ENCODE measurements around the gene PLEKHA7. TPM values are rescaled to one million over a fixed set of nuclear protein-coding genes. Genes with fewer than 3 reads are reported as not detected.

Gene PLEKHA7
- total and polyA plus RNA-seq, 4 donors: 10.1 to 21.8 (median 13.4) TPM

- Histone ChIP-seq H3K4me3 (ENCODE audit: low read depth, low read length) (no peak overlapping the region), H3K27ac (ENCODE audit: low read depth, low read length) (no peak overlapping the region), H3K4me1 (ENCODE audit: control insufficient read depth, insufficient read depth, low read length) (peaks cover 7% of the 10 kb centered on the region), H3K27me3 (ENCODE audit: control insufficient read depth, insufficient read depth, low read length) (no peaks in the 10 kb centered on the region), H3K9me3 (ENCODE audit: control insufficient read depth, insufficient read depth, low read length) (no peaks in the 10 kb centered on the region), H3K36me3 (ENCODE audit: control insufficient read depth, insufficient read depth, low read length) (peaks cover 30% of the 10 kb centered on the region)
- DNase-seq (ENCODE audit: low read depth in 4 of 6, low spot score in 6 of 6): no peak
- WGBS (ENCODE audit: insufficient coverage): 83% methylated on average over 2 of the region's 2 CpGs
Measured at GRCh38 chr11:16784097-16784496, 230.1 kb downstream of the PLEKHA7 start.

GRCh38 chr11:16783321-16783801 is 230.9 kb downstream of the PLEKHA7 start:
- 93% methylated on average over 22 of the region's 22 CpGs for WGBS (ENCODE audit: insufficient coverage)
- H3K4me3 ChIP-seq (ENCODE audit: low read depth, low read length): no peak overlapping the region
- H3K9me3 ChIP-seq (ENCODE audit: control insufficient read depth, insufficient read depth, low read length): no peaks in the 10 kb centered on the region
- H3K36me3 ChIP-seq (ENCODE audit: control insufficient read depth, insufficient read depth, low read length): peaks cover 30% of the 10 kb centered on the region
- no peak overlapping the region for H3K27ac ChIP-seq (ENCODE audit: low read depth, low read length)
- no peaks in the 10 kb centered on the region for H3K27me3 ChIP-seq (ENCODE audit: control insufficient read depth, insufficient read depth, low read length)
- no peak for DNase-seq (ENCODE audit: low read depth in 4 of 6, low spot score in 6 of 6)
- peaks cover under 1% of the 10 kb centered on the region for H3K4me1 ChIP-seq (ENCODE audit: control insufficient read depth, insufficient read depth, low read length)

GRCh38 chr11:16781936-16782919 is 232.0 kb downstream of the PLEKHA7 start:
- WGBS (ENCODE audit: insufficient coverage): 90% methylated on average over 10 of the region's 11 CpGs
- DNase-seq (ENCODE audit: low read depth in 4 of 6, low spot score in 6 of 6): no peak
- Histone ChIP-seq H3K4me3 (ENCODE audit: low read depth, low read length) (no peak overlapping the region), H3K27ac (ENCODE audit: low read depth, low read length) (no peak overlapping the region), H3K27me3 (ENCODE audit: control insufficient read depth, insufficient read depth, low read length) (no peaks in the 10 kb centered on the region), H3K9me3 (ENCODE audit: control insufficient read depth, insufficient read depth, low read length) (no peaks in the 10 kb centered on the region), H3K36me3 (ENCODE audit: control insufficient read depth, insufficient read depth, low read length) (peaks cover 34% of the 10 kb centered on the region), H3K4me1 (ENCODE audit: control insufficient read depth, insufficient read depth, low read length) (no peaks in the 10 kb centered on the region)

DNA sequence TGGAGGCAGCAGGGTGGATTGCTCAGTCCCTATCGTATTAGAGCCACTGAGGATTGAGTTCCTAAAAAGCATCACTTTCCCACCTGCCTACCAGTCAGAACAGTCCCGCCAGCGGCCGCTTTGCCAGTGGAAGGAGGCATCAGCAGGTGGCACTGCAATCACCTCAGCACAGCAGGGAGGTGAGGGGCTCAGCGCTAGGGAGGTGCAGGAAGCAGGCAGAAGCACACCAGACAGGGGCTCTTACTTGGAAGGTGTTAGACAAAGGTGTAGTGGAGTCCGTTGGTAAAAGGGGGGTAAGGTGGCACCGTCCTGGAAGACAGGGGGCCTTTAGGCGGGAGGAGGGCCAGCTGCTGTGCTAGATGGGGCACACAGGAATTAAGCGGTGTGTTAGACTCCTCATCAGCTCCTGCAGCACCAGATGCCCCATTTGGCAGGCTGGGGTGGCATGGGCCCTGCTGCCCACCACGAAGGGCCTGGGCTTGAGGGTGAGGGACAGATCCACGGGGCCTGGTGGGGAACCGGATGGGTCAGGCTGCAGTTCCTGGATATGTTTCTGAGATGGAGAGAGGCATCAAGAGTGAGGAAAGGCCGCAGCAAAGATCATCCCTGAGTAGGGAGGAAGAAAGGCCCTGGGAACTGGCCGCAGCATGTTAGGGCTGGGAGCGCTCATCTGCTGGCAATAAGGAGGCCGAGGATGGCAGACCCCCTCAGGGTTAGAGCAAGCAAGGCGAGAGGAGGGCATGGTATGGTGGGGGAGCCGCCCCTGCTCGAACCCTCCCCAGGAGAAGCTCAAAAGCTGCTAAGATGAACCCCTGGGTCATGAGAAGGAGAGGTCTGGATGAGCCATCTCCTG is 233.3 kb downstream of the PLEKHA7 start:
- Histone ChIP-seq H3K4me3 (ENCODE audit: low read depth, low read length) (no peak overlapping the region), H3K36me3 (ENCODE audit: control insufficient read depth, insufficient read depth, low read length) (peaks cover 34% of the 10 kb centered on the region), H3K27ac (ENCODE audit: low read depth, low read length) (no peak overlapping the region), H3K4me1 (ENCODE audit: control insufficient read depth, insufficient read depth, low read length) (peaks cover 7% of the 10 kb centered on the region), H3K9me3 (ENCODE audit: control insufficient read depth, insufficient read depth, low read length) (no peaks in the 10 kb centered on the region), H3K27me3 (ENCODE audit: control insufficient read depth, insufficient read depth, low read length) (no peaks in the 10 kb centered on the region)
- DNase-seq (ENCODE audit: low read depth in 4 of 6, low spot score in 6 of 6): no peak
- WGBS (ENCODE audit: insufficient coverage): 89% methylated on average over 12 of the region's 19 CpGs

DNA sequence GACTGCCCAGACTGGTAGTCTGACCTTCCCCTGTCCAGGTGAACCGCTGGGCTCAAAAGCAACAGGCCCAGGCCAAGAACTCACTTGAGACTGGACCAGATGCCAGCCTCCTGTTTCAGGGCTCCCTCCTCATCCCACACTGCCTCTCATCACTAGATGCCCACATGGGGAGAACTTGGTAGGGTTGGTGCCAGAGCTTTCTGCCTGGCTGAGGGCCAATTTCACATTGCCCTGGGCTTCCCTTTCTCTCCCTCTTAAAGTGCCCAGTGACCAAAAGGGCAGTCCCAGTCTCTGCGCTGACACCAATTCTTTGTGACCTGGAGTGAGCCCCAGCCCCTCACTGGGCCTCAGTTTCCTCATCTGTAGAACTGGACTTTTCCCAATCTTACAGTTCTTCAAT is 234.1 kb downstream of the PLEKHA7 start:
- DNase-seq (ENCODE audit: low read depth in 4 of 6, low spot score in 6 of 6): no peak
- Histone ChIP-seq H3K9me3 (ENCODE audit: control insufficient read depth, insufficient read depth, low read length) (no peaks in the 10 kb centered on the region), H3K4me1 (ENCODE audit: control insufficient read depth, insufficient read depth, low read length) (peaks cover 13% of the 10 kb centered on the region), H3K27ac (ENCODE audit: low read depth, low read length) (no peak overlapping the region), H3K36me3 (ENCODE audit: control insufficient read depth, insufficient read depth, low read length) (peaks cover 34% of the 10 kb centered on the region), H3K27me3 (ENCODE audit: control insufficient read depth, insufficient read depth, low read length) (no peaks in the 10 kb centered on the region), H3K4me3 (ENCODE audit: low read depth, low read length) (no peak overlapping the region)
- 93% methylated on average over 1 of the region's 2 CpGs for WGBS (ENCODE audit: insufficient coverage)

DNA sequence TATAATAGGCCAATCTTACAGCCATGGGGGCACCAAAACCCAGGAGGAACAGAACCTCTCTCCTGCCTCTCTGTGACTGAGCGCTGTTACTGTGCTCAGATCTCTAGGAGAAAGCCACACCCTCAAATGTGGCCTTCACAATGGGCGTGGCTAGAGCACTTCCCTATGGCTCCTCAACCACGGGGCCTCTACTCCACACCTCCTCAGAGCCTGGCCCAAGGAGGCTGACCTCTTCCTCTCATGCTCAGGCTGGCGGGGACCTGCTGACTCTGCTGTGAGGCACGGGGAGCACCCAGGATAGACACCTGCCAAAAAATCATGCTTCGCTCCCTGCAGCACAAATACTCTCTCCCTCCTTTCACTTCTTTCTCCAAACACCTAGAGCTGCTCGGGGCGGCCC is 234.8 kb downstream of the PLEKHA7 start:
- WGBS (ENCODE audit: insufficient coverage): 87% methylated on average over 7 of the region's 8 CpGs
- no peaks in the 10 kb centered on the region for H3K9me3 ChIP-seq (ENCODE audit: control insufficient read depth, insufficient read depth, low read length)
- DNase-seq (ENCODE audit: low read depth in 4 of 6, low spot score in 6 of 6): no peak
- peaks cover 34% of the 10 kb centered on the region for H3K36me3 ChIP-seq (ENCODE audit: control insufficient read depth, insufficient read depth, low read length)
- H3K4me3 ChIP-seq (ENCODE audit: low read depth, low read length): no peak overlapping the region
- no peak overlapping the region for H3K27ac ChIP-seq (ENCODE audit: low read depth, low read length)
- peaks cover 18% of the 10 kb centered on the region for H3K4me1 ChIP-seq (ENCODE audit: control insufficient read depth, insufficient read depth, low read length)
- no peaks in the 10 kb centered on the region for H3K27me3 ChIP-seq (ENCODE audit: control insufficient read depth, insufficient read depth, low read length)

- no peak for DNase-seq (ENCODE audit: low read depth in 4 of 6, low spot score in 6 of 6)
- WGBS (ENCODE audit: insufficient coverage): 83% methylated on average over 8 of the region's 8 CpGs
Measured at GRCh38 chr11:16778876-16779275, 235.3 kb downstream of the PLEKHA7 start.

GRCh38 chr11:16778286-16778685 is 235.9 kb downstream of the PLEKHA7 start:
- Histone ChIP-seq H3K36me3 (ENCODE audit: control insufficient read depth, insufficient read depth, low read length) (peaks cover 29% of the 10 kb centered on the region), H3K27me3 (ENCODE audit: control insufficient read depth, insufficient read depth, low read length) (no peaks in the 10 kb centered on the region), H3K4me3 (ENCODE audit: low read depth, low read length) (no peak overlapping the region), H3K27ac (ENCODE audit: low read depth, low read length) (no peak overlapping the region), H3K9me3 (ENCODE audit: control insufficient read depth, insufficient read depth, low read length) (no peaks in the 10 kb centered on the region), H3K4me1 (ENCODE audit: control insufficient read depth, insufficient read depth, low read length) (peaks cover 22% of the 10 kb centered on the region)
- no peak for DNase-seq (ENCODE audit: low read depth in 4 of 6, low spot score in 6 of 6)
- WGBS (ENCODE audit: insufficient coverage): 94% methylated on average over 5 of the region's 6 CpGs

More at GRCh38 chr11:16778876-16779275, 235.3 kb downstream of the PLEKHA7 start:
- Histone ChIP-seq H3K4me1 (ENCODE audit: control insufficient read depth, insufficient read depth, low read length) (peaks cover 22% of the 10 kb centered on the region), H3K27ac (ENCODE audit: low read depth, low read length) (no peak overlapping the region), H3K36me3 (ENCODE audit: control insufficient read depth, insufficient read depth, low read length) (peaks cover 34% of the 10 kb centered on the region), H3K27me3 (ENCODE audit: control insufficient read depth, insufficient read depth, low read length) (no peaks in the 10 kb centered on the region), H3K9me3 (ENCODE audit: control insufficient read depth, insufficient read depth, low read length) (no peaks in the 10 kb centered on the region), H3K4me3 (ENCODE audit: low read depth, low read length) (no peak overlapping the region)

- no peaks in the 10 kb centered on the region for H3K9me3 ChIP-seq (ENCODE audit: control insufficient read depth, insufficient read depth, low read length)
- peaks cover 23% of the 10 kb centered on the region for H3K36me3 ChIP-seq (ENCODE audit: control insufficient read depth, insufficient read depth, low read length)
- peaks cover 22% of the 10 kb centered on the region for H3K4me1 ChIP-seq (ENCODE audit: control insufficient read depth, insufficient read depth, low read length)
- no peak overlapping the region for H3K4me3 ChIP-seq (ENCODE audit: low read depth, low read length)
- WGBS (ENCODE audit: insufficient coverage): 96% methylated on average over 3 of the region's 3 CpGs
- H3K27me3 ChIP-seq (ENCODE audit: control insufficient read depth, insufficient read depth, low read length): no peaks in the 10 kb centered on the region
- H3K27ac ChIP-seq (ENCODE audit: low read depth, low read length): no peak overlapping the region
- DNase-seq (ENCODE audit: low read depth in 4 of 6, low spot score in 6 of 6): no peak
Measured at GRCh38 chr11:16777613-16777975, 236.6 kb downstream of the PLEKHA7 start.
